WTC11 (cell line): Measurements from ENCODE around the gene CAPN13. TPM values are rescaled to one million over a fixed set of nuclear protein-coding genes. Genes with fewer than 3 reads are reported as not detected.
A peak's percentile ranks its signal among the peaks of the same experiment; 100 is the strongest.

Experiments used
- ATAC-seq: fragments of 200-7000 bp; cut with Tn5 transposase; 2 replicates; pipeline ENCODE4 v1.10.0; 2021; ENCODE audit warnings: mild to moderate bottlenecking, moderate library complexity
- CTCF ChIA-PET: fragments of 300-600 bp; sonication (Branson Sonifier 250); formaldehyde crosslinking; loops from one replicate; lab custom pipeline; 2021; ENCODE audit warnings: antibody characterized with exemption; lab: Charles Lee
- POLR2A ChIA-PET: fragments of 350-600 bp; sonication (Branson Sonifier 250); formaldehyde crosslinking; loops from one replicate; lab custom pipeline; 2021; ENCODE audit warnings: antibody characterized with exemption; lab: Charles Lee
- DNase-seq: peaks from one replicate; pipeline ENCODE4 v3.0.0; 2021; ENCODE audit warnings: low spot score
- H3K27ac Mint-ChIP-seq: 2 replicates; pipeline ENCODE4 v1.8.0; 2021; ENCODE audit warnings: mixed read lengths
- H3K27me3 Mint-ChIP-seq: 2 replicates; pipeline ENCODE4 v1.8.0; 2021; ENCODE audit warnings: low read depth, mild to moderate bottlenecking, moderate library complexity, mixed read lengths
- H3K36me3 Mint-ChIP-seq: 2 replicates; pipeline ENCODE4 v1.8.0; 2021; ENCODE audit warnings: mixed read lengths
- H3K4me1 Mint-ChIP-seq: 2 replicates; pipeline ENCODE4 v1.8.0; 2022; ENCODE audit warnings: mixed read lengths
- H3K4me3 Mint-ChIP-seq: 2 replicates; pipeline ENCODE4 v1.8.0; 2021; ENCODE audit warnings: mild to moderate bottlenecking, moderate library complexity, mixed read lengths
- H3K9me3 Mint-ChIP-seq: 2 replicates; pipeline ENCODE4 v1.8.0; 2021; ENCODE audit warnings: mixed read lengths
- AR ChIP-seq: fragments of 250-450 bp; sonication (Bioruptor Pico); IDR thresholded peaks from 2 replicates; pipeline ENCODE4 v1.9.0; 2021; ENCODE audit warnings: mild to moderate bottlenecking
- ATF6 ChIP-seq: sonication (generic); formaldehyde crosslinking; IDR thresholded peaks from 2 replicates; pipeline ENCODE4 v1.8.1; 2023; ENCODE audit warnings: mild to moderate bottlenecking, missing genetic modification reagents
- GABPB1 ChIP-seq: sonication (generic); formaldehyde crosslinking; IDR thresholded peaks from 2 replicates; pipeline ENCODE4 v1.8.1; 2023; ENCODE audit warnings: mild to moderate bottlenecking, missing genetic modification reagents
- GRHL2 ChIP-seq: fragments of 250-450 bp; sonication (Bioruptor Pico); IDR thresholded peaks from 2 replicates; pipeline ENCODE4 v1.8.0; 2022; ENCODE audit warnings: mild to moderate bottlenecking, moderate library complexity; ENCODE audit not compliant: insufficient replicate concordance, severe bottlenecking
- IRF2 ChIP-seq: sonication (generic); formaldehyde crosslinking; IDR thresholded peaks from 2 replicates; pipeline ENCODE4 v1.8.0; 2022; ENCODE audit warnings: low read depth, missing genetic modification reagents, borderline replicate concordance
- KAT7 ChIP-seq: sonication (generic); formaldehyde crosslinking; IDR thresholded peaks from 2 replicates; pipeline ENCODE4 v1.8.1; 2023; ENCODE audit warnings: missing genetic modification reagents, mild to moderate bottlenecking, borderline replicate concordance
- MAX ChIP-seq: sonication (generic); formaldehyde crosslinking; IDR thresholded peaks from 2 replicates; pipeline ENCODE4 v1.8.0; 2022; ENCODE audit warnings: mild to moderate bottlenecking, missing genetic modification reagents
- MXD4 ChIP-seq: fragments of 250-450 bp; sonication (Bioruptor Pico); IDR thresholded peaks from 2 replicates; pipeline ENCODE4 v1.8.0; 2021; ENCODE audit warnings: mild to moderate bottlenecking, moderate library complexity, borderline replicate concordance
- NFYB ChIP-seq: sonication (generic); formaldehyde crosslinking; conservative IDR thresholded peaks from 2 replicates; pipeline ENCODE4 v1.8.0; 2022; ENCODE audit warnings: low read depth, missing genetic modification reagents
- NR1H2 ChIP-seq: sonication (generic); formaldehyde crosslinking; IDR thresholded peaks from 2 replicates; pipeline ENCODE4 v1.9.0; 2021; ENCODE audit warnings: mild to moderate bottlenecking, moderate library complexity, missing genetic modification reagents
- PRDM15 ChIP-seq: sonication (generic); formaldehyde crosslinking; IDR thresholded peaks from 2 replicates; pipeline ENCODE4 v1.8.0; 2022; ENCODE audit warnings: missing genetic modification reagents
- RELA ChIP-seq: sonication (generic); formaldehyde crosslinking; IDR thresholded peaks from 2 replicates; pipeline ENCODE4 v1.8.1; 2022; ENCODE audit warnings: missing genetic modification reagents, mild to moderate bottlenecking, borderline replicate concordance
- RORB ChIP-seq: fragments of 250-450 bp; sonication (Bioruptor Pico); IDR thresholded peaks from 2 replicates; pipeline ENCODE4 v1.9.0; 2021; ENCODE audit warnings: mild to moderate bottlenecking
- TCF7 ChIP-seq: sonication (generic); formaldehyde crosslinking; IDR thresholded peaks from 2 replicates; pipeline ENCODE4 v1.8.0; 2022; ENCODE audit warnings: mild to moderate bottlenecking, low read depth, missing genetic modification reagents, moderate library complexity
- USF1 ChIP-seq: sonication (generic); formaldehyde crosslinking; IDR thresholded peaks from 2 replicates; pipeline ENCODE4 v1.8.0; 2022; ENCODE audit warnings: mild to moderate bottlenecking, missing genetic modification reagents
- USF2 ChIP-seq: sonication (generic); formaldehyde crosslinking; IDR thresholded peaks from 2 replicates; pipeline ENCODE4 v1.8.1; 2023; ENCODE audit warnings: mild to moderate bottlenecking, missing genetic modification reagents, moderate library complexity
- ZNF532 ChIP-seq: fragments of 250-450 bp; sonication (Bioruptor Pico); IDR thresholded peaks from 2 replicates; pipeline ENCODE4 v1.9.0; 2021; ENCODE audit warnings: mild to moderate bottlenecking, borderline replicate concordance
- total RNA-seq: library from RNA; stranded (reverse); gene quantifications from 3 replicates; pipeline ENCODE4 v1.2.3, GENCODE V29; 2021

CAPN13 gene
- total RNA-seq, 1 experiment from 2014 or later = 1.7 TPM

- H3K4me3 Mint-ChIP-seq = no peak overlapping the region
- no peaks in the 10 kb centered on the region; the same call in 1 of the 2 replicates for H3K27me3 Mint-ChIP-seq
- POLR2A ChIA-PET = no interaction called here
- DNase-seq (no peak), ATAC-seq (peak; percentile 38)
- CTCF ChIA-PET = interaction anchor here (1.0 to 1.3 kb wide), 3 partner anchors 13 to 218 kb away, joined by 3 to 4 read pairs (median 4); partner anchors contain the start of gene CAPN13
- no peaks in the 10 kb centered on the region; the same call in 1 of the 2 replicates for H3K36me3 Mint-ChIP-seq
- TF ChIP-seq ATF6 (CRISPR knock-in tag) = no peak
- TF ChIP-seq KAT7 = no peak
- TF ChIP-seq USF1 (CRISPR knock-in tag) = no peak
- no peak for TF ChIP-seq RELA (CRISPR knock-in tag)
- no peak overlapping the region for H3K27ac Mint-ChIP-seq
- peaks cover 6% of the 10 kb centered on the region; the same call in 1 of the 2 replicates for H3K9me3 Mint-ChIP-seq
- peaks cover 16% of the 10 kb centered on the region for H3K4me1 Mint-ChIP-seq
These were observed 13.3 kb upstream of the CAPN13 start for GRCh38 chr2:30820381-30821055.

- peaks cover 6% of the 10 kb centered on the region for H3K9me3 Mint-ChIP-seq
- peak overlapping the region; percentile 42; the same call in 1 of the 2 replicates for H3K27ac Mint-ChIP-seq
- ATAC-seq (no peak), DNase-seq (no peak)
- H3K27me3 Mint-ChIP-seq = peaks cover 5% of the 10 kb centered on the region
- H3K4me1 Mint-ChIP-seq = peaks cover 11% of the 10 kb centered on the region
- H3K4me3 Mint-ChIP-seq = no peak overlapping the region
- H3K36me3 Mint-ChIP-seq = no peaks in the 10 kb centered on the region
- POLR2A ChIA-PET = no interaction called here
- CTCF ChIA-PET = no interaction called here
- TF ChIP-seq IRF2 (CRISPR knock-in tag) (no peak), ZNF532 (CRISPR knock-in tag) (no peak), MXD4 (CRISPR knock-in tag) (no peak), AR (no peak), RORB (CRISPR knock-in tag) (no peak), PRDM15 (no peak), USF2 (CRISPR knock-in tag) (no peak), TCF7 (CRISPR knock-in tag) (no peak), GRHL2 (CRISPR knock-in tag) (no peak), MAX (CRISPR knock-in tag) (no peak), NR1H2 (CRISPR knock-in tag) (no peak), NFYB (CRISPR knock-in tag) (no peak), GABPB1 (CRISPR knock-in tag) (no peak)
These were observed 2.7 kb upstream of the CAPN13 start for GRCh38 chr2:30809938-30810337.
